HepG2 (cell line): ENCODE results near the gene ELP2. TPM values are rescaled to one million over a fixed set of nuclear protein-coding genes. Genes with fewer than 3 reads are reported as not detected.

Experiments used
- ATF4 ChIP-seq, 2 experiments: fragments of 450-650 bp in 1 of 2; sonication (generic) in 1 of 2; formaldehyde crosslinking; IDR thresholded peaks; 2 replicates each; pipeline versions ENCODE4 v1.5.0 to v1.8.0; 2020 to 2022; ENCODE audit warnings: mild to moderate bottlenecking in 1 of 2, missing genetic modification reagents in 1 of 2
- GZF1 ChIP-seq: sonication (generic); formaldehyde crosslinking; IDR thresholded peaks from 2 replicates; pipeline ENCODE4 v1.5.1; 2020; ENCODE audit warnings: mild to moderate bottlenecking, missing genetic modification reagents
- HNRNPLL ChIP-seq: fragments of 200-400 bp; formaldehyde crosslinking; IDR thresholded peaks from 2 replicates; pipeline ENCODE4 v1.6.1; 2017; ENCODE audit warnings: mild to moderate bottlenecking, low read depth, low read length; ENCODE audit not compliant: poor library complexity, severe bottlenecking
- NBN ChIP-seq: fragments of 450-650 bp; conservative IDR thresholded peaks from 2 replicates; pipeline ENCODE4 v1.6.1; 2017
- PATZ1 ChIP-seq: sonication (generic); formaldehyde crosslinking; IDR thresholded peaks from 2 replicates; pipeline ENCODE4 v1.4.0; 2020; ENCODE audit warnings: missing genetic modification reagents
- PRDM15 ChIP-seq: sonication (generic); formaldehyde crosslinking; IDR thresholded peaks from 2 replicates; pipeline ENCODE4 v1.4.0; 2020; ENCODE audit warnings: missing genetic modification reagents
- RAD51 ChIP-seq: fragments of 450-650 bp; IDR thresholded peaks from 2 replicates; pipeline ENCODE4 v1.6.1; 2016; ENCODE audit warnings: borderline replicate concordance
- RFXANK ChIP-seq: IDR thresholded peaks from 2 replicates; pipeline ENCODE4 v1.6.1; 2016
- TCF7L2 ChIP-seq: IDR thresholded peaks from 2 replicates; pipeline ENCODE4 v1.6.1; 2011; ENCODE audit warnings: mild to moderate bottlenecking, low read depth, low read length, moderate library complexity
- ZBTB3 ChIP-seq: sonication (generic); formaldehyde crosslinking; IDR thresholded peaks from 2 replicates; pipeline ENCODE4 v1.4.0; 2020; ENCODE audit warnings: low read depth, mild to moderate bottlenecking, moderate library complexity, missing genetic modification reagents, borderline replicate concordance
- ZFP1 ChIP-seq: IDR thresholded peaks from 2 replicates; pipeline ENCODE4 v1.6.1; 2016
- ZNF232 ChIP-seq: sonication (generic); formaldehyde crosslinking; IDR thresholded peaks from 2 replicates; pipeline ENCODE4 v1.4.0; 2020; ENCODE audit warnings: missing genetic modification reagents, borderline replicate concordance
- ZNF512 ChIP-seq: sonication (generic); formaldehyde crosslinking; IDR thresholded peaks from 2 replicates; pipeline ENCODE4 v1.4.0; 2020; ENCODE audit warnings: mild to moderate bottlenecking, missing genetic modification reagents
- ZNF574 ChIP-seq: sonication (generic); formaldehyde crosslinking; IDR thresholded peaks from 2 replicates; pipeline ENCODE4 v1.4.0; 2020; ENCODE audit warnings: missing genetic modification reagents
- ZNF589 ChIP-seq: sonication (generic); formaldehyde crosslinking; conservative IDR thresholded peaks from 2 replicates; pipeline ENCODE4 v1.8.0; 2022; ENCODE audit warnings: mild to moderate bottlenecking, moderate library complexity, missing genetic modification reagents
- ZNF737 ChIP-seq: sonication (generic); formaldehyde crosslinking; IDR thresholded peaks from 2 replicates; pipeline ENCODE4 v1.5.0; 2020; ENCODE audit warnings: missing genetic modification reagents, mild to moderate bottlenecking, borderline replicate concordance
- ZNF772 ChIP-seq: sonication (generic); formaldehyde crosslinking; IDR thresholded peaks from 2 replicates; pipeline ENCODE4 v1.5.0; 2020; ENCODE audit warnings: mild to moderate bottlenecking, missing genetic modification reagents
- ZSCAN31 ChIP-seq: sonication (generic); formaldehyde crosslinking; IDR thresholded peaks from 2 replicates; pipeline ENCODE4 v1.5.0; 2020; ENCODE audit warnings: low read depth, mild to moderate bottlenecking, missing genetic modification reagents
- polyA plus RNA-seq, 8 experiments: library from polyadenylated mRNA; depleted of rRNA in 3 of 8; stranded (reverse) in 7 of 8; unstranded in 1 of 8; fragments of >200 nt; fragmentation: Illumina TruSeq in 4 of 8; extraction: Trizol in 4 of 8; gene quantifications; 2 replicates each; pipeline versions ENCODE4 v1.2.1 to v1.2.3, GENCODE V29; 2011 to 2016; ENCODE audit warnings: low read depth in 4 of 8, missing spikeins in 1 of 8, mixed read lengths in 1 of 8; ENCODE audit not compliant: insufficient read depth in 1 of 8
- total RNA-seq, 5 experiments: library from RNA; depleted of rRNA; stranded (reverse); fragments of >200 nt; fragmentation: Illumina TruSeq; extraction: Trizol; gene quantifications; 2 replicates each; pipeline ENCODE4 v1.2.3, GENCODE V29; 2016; ENCODE audit warnings: low read depth in 1 of 5

ELP2 gene
- total and polyA plus RNA-seq, 2 of the 13 experiments (the other 11 are each of a cell fraction or from before 2014, with no cell fraction given), result 98.7 to 100 TPM

- TF ChIP-seq GZF1 (CRISPR knock-in tag) (no peak), ZNF589 (CRISPR knock-in tag) (no peak), ZBTB3 (no peak), RAD51 (no peak), NBN (no peak), TCF7L2 (no peak), ZNF737 (no peak), ZNF232 (CRISPR knock-in tag) (no peak), RFXANK (CRISPR knock-in tag) (no peak), ZSCAN31 (no peak), ZNF512 (CRISPR knock-in tag) (no peak), PATZ1 (CRISPR knock-in tag) (no peak), ZNF574 (CRISPR knock-in tag) (no peak), ZFP1 (no peak), HNRNPLL (no peak), ZNF772 (CRISPR knock-in tag) (no peak), PRDM15 (CRISPR knock-in tag) (no peak), ATF4 (CRISPR knock-in tag; IDR thresholded peaks at IDR 0.05) (no peak)
Measured at GRCh38 chr18:36130039-36130831, 536 bp downstream of the ELP2 start (continued).
